Left kidney (tissue), 2 donors: ENCODE results near the gene MVB12B. TPM values are rescaled to one million over a fixed set of nuclear protein-coding genes. Genes with fewer than 3 reads are reported as not detected.

ENCODE experiments used
- DNase-seq: peaks from one replicate; pipeline ENCODE4 v3.0.0-alpha.2; 2013
- polyA plus RNA-seq: library from polyadenylated mRNA; unstranded; fragments of 120-200 nt; gene quantifications from one replicate; pipeline ENCODE4 v1.2.1, GENCODE V29; 2013; ENCODE audit not compliant: insufficient read length

Gene MVB12B
- polyA plus RNA-seq, 1 donor: 15.0 TPM

DNA sequence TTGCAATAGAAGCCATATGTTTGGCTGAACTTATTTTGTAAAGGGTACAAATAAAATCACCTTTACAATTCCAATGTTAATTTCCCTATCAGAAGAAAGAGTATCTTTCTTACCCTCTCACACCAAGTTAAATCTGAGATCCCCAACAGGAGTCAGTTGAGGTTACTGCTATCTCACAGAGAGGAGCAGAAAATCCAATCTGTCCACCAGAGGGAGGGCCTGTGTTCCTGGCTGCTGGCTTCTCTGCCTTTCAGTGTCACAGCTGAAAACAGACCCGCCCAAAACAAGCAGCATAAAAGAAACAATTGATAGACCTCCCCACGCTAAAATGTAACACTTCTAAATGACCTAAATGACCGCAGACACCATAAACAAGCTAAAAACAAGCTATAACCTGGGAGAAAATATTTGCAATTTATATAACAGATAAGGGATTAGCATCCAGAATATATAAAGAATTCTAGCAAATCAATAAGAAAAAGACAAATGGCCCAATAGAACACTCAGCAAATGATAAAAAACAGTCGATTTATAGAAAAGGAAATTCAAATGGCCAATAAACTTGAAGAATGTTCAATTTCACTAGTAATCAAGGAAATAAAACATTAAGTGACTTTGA is 24.5 kb upstream of the MVB12B start:
- DNase-seq: peak; percentile 52

DNA sequence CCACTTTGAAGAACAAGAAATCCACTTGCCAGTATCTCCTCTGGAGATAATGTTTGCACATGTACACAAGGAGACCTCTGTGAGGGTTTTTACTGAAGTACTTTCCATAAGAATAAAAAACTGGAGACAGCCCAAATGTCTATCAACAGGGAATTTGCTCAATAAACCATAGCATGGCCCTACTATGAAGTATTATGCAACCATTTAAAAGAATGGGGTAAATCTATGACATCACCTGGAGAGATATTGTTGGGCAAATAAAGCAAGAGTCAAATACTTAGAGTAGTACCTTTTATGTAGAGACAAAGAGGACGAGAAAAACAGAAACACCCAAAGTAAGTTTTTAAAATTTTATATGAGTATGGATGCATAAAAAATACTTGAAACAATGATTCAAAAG is 23.9 kb upstream of the MVB12B start:
- no peak for DNase-seq

DNA sequence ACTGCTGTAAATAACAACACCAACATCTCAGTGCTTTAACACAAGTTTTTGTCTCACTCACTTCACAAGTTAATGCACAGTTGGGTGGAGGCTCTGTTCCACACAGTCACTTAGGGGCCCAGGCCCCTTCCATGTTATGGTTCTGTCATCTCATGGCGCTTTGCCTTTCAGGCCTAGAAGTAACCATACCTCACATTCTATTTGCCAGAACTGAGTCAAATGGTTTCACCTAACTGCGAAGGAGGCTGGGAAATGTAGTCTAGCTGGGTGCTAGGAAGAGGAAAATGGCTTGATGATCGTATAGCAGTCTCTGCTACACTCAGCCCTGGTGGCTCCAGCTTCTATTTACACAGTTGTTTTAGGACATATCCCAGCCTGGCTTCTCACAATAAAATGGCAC is 23.1 kb upstream of the MVB12B start:
- DNase-seq: no peak

DNA sequence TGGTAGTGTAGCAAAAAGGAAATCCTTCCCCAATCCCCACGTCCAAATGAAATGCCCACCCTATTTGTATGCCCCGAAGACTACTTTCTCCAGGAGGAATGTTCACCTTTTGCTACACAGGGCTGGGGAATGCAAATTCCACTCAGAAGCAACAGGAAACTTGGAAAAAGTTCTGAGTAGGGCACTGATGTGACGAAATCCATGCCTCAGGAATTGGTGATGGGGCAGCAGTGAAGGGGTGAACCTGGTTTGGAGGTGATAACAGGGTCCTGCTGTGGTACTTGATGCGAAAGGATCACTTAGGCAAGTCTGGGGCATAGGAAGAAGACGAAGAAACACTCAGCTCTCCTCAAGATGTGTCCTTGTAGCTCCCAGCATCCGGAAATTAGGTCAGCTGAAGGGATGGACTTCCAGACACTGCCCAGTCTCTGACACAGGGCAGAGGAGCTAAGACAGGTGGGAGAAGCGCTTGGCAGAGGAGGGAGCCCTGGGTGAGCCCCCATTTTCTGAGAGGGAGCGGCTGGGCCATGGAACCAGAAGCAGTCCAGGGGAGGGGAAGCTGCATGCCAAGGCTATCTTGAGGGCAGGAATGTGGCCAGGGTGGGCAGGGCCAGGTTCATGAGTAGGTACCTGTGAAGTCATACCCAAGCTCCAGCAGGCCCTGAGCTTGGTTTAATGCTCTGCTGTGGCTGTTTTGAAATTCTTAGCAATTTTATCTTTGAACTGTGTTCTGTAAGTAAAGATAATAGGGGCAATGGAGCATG is 22.2 kb upstream of the MVB12B start:
- no peak for DNase-seq

DNA sequence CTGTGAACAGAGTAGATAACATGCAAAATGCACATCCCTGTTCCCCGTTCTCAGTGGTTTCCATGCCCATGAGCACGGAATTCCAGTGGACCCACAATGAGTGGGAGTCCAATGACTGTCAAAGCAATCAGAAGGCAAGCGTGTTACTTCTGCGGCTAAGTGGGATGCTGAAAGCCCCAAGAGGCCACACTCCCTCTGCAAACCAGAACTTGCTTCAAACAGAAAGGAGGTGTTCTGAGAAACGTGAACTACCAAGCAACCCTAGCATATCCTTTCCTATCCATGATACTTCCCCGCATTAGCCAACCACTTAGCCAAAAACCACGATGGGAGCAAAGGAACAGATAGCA is 21.7 kb upstream of the MVB12B start:
- no peak for DNase-seq

DNA sequence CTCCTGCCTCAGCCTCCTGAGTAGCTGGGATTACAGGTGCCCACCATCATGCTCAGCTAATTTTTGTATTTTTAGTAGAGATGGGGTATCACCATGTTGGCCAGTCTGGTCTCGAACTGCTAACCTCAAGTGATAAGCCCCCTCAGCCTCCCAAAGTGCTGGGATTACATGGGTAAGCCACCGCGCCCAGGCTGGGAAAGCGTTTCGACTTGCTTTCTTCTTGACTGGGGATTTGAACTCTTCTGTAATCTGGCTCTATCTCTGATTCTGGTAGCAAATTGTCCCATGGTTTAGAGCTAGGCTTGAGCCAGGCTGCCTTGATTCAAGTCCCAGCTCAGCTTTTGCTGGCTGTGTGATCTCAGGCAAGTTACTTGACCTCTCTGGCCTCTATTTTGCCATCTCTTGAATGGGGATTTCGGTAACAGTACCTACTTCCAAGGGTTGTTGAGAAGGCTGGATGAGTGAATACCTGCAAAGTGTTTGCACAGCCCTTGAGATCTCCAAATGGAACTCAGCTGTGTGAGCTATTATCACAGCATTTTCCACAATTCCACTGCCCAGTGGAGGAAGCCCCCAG is 20.5 kb upstream of the MVB12B start:
- DNase-seq: no peak

DNA sequence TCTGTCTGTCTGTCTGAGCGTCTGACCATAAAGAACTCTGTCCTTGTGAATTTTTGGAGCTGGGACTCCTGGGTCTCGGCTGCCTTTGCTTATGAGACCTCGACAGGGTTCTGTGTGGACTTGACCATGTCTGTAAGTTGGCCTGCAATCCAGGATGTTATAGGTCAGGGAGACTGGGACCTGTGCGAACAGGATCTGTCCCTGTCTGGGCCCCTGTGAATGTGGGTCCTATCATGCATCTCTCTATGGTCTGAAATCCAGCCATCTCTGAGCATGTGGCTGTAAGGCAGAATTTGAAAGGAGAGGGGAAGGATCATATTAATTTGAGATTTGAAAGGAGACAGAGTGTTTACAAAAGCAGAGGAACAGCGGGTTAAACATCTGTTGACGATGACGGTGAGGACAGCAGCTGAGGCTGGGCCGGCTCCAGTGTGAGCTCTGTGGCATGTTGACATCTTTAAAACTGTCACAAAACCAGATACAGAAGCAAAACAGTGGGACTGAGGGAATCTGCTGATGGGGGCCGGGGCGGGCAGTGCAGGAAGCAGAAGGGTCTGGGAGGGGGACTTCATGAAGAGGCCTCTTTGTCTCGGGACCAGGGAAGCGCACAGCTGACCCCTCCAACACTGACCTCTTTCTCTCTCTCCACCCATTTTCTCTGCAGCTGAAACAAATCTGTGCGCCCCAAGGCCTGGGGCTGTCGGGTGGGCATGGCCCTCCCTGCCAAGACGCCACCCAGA is 19.1 kb upstream of the MVB12B start:
- no peak for DNase-seq

DNA sequence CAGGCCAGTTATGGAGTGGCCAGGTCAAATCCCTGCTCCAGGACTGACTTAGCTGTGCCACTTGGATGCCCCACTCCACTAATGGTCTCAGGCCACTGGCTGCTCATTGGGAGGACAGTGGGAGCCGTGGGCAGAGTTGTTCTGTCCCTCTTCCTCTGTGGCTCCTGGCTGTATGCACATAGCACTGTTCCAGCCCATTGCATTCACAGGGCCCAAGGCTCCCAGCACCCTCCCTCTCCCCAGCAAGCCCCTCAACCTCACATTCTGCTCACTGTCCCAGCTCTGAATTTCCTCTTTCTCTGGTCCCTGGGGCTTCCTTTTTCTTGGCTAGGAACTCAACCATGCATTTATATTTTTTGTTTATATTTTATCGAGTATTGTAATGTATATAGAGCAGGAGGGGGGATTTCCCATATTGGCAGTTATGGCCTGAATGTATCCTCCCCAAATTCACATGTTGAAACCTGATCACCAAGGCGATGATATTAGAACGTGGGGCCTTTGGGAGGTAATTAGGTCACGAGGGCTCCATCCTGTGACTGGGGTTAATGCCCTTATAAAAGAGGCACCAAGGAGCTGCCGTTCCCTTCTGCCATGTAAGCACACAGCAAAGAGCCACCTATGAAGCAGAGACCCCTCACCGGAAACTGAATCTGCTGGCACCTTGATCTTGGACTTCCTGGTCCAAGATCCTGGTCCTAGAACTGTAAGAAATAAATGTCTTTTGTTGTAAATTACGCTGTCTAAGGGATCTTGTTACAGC is 17.0 kb upstream of the MVB12B start:
- no peak for DNase-seq

DNA sequence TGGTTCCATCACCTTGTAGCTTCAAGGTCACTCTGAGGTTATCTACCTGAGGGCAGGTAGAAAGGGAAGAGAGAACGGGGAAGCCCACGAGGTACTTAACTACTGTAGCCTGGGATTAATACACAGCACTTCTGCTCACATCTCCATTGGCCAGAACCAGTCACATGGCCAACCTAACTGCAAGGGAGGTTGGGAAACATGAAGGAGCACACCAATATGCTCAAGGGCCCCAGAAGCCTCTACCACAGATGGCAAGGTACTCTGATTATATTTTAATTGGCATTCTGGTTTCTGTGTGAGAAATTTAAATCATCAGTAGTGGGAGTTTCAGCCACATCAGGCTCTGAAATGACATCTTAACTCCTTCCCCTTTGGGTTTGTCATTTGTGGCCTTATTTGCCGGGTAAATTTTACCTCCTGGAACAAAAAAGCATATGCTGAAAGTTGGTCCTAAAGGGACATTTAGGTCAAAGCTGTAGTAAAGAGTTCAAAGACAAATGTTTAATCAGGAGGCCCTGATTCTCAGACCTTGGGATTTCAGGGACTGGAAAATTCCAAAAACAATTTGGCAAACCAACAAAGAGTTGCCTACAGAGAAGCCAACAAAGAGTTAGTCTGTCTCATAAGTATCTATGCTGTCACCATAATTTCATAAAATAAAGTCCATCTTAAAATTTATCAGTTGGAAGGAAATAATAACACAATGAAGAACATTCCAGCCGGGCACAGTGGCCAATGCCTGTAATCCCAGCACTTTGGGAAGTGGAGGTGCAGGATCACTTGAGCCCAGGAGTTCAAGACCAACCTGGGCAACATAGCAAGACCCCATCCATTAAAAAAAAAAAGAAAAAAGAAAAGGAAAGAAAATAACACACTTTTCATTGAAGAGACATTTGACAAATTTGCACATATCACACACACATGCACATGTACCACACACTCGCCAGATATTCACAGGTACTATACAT is 13.8 kb upstream of the MVB12B start:
- DNase-seq: no peak

DNA sequence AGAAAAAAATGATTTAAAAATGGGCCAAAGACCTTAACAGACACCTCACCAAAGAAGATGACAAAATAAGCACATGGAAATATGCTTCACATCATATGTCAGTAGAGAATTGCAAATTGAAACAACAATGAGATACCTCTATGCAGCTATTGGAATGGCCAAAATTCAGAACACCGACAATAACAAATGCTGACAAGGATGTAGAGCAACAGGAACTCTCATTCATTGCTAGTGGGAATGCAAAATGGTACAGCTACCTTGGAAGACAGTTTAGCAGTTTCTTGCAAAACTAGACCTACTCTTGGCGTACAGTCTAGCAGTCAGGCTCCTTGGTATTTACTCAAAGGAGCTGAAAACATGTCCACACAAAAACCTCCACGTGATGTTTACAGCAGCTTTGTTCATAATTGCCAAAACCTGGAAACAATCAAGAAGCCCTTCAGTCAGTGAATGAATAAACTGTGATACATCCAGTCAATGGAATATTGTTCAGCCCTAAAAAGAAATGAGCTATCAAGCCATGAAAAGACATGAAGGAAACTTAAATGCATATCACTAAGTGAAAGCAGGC is 10.5 kb upstream of the MVB12B start:
- no peak for DNase-seq

DNA sequence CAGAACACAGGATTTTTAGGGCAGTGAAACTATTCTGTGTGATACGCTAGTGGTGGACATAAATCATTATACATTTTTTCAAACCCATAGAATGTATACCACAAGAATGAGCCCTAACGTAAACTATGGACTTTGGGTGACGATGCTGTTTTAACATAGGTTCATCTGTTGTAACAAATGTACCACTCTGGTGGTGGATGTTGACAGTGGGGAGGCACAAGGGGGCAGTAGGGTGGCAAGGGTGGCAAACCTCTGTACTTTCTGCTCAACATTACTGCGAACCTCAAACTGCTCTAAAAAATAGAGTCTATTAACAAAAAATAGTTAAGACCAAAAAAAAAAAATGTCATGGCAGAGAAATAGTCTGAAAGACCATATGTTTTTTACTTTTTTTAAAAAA is 9.1 kb upstream of the MVB12B start:
- no peak for DNase-seq

DNA sequence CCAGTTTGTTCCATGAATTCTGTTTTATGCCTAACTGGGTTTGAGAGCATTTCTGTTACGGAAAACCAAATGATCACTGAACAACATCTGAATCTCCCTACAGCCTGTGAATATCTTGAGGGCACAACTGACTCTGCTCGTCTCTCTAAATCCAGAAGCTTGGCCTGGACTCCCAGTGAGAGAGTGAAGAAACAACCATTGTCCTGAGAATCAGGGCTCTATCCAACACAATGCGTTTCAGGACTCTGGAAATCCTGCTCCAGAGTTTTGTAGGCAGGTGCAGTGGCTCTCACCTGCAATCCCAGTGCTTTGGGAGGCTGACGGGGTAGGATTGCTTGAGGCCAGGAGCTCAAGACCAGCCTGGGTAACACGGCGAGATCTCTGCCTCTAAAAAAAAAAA is 7.8 kb upstream of the MVB12B start:
- no peak for DNase-seq

DNA sequence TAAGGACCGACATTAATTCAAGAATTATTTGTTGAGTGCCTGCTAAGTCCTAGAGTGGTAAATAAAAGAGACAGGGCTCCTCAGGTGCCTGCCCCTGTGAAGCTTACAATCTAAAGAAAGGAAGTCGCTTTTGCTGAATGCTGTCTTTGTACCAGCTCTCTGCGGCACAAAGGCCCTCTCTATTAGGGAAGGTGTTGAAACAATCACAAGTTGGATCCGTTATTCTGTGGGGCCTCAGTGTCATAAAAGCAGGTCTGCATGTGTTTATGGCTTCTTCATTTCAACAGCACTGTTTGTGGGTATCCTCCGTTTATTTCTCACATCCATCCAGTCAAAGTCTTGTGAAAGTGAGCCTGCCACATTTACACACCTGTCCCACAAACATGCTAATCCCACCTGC is 7.0 kb upstream of the MVB12B start:
- no peak for DNase-seq

DNA sequence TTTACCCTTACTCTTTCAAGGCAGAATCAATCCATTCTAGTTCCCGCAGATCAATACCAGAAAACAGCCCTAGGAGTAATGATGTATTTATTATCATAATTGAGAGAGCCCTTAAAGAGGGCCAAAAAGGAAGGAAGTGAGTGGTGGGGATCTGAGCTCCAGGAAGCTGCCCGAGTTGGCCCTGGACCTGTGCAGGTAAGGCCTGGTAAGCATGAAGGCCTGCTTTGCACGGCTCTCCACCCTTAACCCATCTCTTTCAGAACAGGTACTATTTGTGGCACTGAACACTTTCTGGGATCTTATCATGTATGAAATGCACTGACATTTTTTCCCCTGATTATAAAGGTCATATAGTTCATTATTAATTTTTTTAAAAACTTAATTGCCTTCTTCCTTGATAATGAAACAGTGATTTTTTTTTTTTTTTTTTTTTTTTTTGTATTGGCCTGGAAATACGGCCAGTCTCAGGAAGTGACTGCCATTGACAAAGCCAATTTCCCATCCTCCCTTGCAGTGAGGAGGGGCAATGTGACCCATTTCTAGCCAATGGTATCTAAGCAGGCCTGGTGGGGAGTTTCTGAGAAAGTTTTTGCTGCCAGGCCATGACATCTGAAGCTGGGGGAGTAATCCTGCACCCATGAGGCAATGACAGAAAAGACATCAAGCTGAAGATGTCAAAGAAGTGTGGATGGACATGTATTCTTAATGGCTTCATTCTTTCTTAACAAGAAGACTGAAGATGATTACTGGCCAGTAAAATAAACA is 6.3 kb upstream of the MVB12B start:
- no peak for DNase-seq

DNA sequence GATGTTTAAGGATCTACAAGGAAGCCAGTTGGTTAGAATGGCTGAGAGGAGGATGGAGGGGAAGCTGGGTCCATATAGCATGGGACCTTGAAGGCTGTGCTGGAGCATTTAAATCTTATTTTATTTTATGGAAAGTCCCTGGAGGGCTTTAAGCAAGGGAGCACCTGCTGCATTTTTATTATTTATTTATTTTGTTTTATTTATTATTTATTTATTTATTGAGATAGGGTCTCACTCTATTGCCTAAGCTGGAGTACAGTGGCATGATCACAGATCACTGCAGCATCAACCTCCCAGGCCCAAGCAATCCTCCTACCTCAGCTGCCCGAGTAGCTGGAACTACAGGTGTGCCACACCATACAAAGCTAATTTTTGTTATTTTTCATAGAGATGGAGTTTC is 4.9 kb upstream of the MVB12B start:
- DNase-seq: no peak

DNA sequence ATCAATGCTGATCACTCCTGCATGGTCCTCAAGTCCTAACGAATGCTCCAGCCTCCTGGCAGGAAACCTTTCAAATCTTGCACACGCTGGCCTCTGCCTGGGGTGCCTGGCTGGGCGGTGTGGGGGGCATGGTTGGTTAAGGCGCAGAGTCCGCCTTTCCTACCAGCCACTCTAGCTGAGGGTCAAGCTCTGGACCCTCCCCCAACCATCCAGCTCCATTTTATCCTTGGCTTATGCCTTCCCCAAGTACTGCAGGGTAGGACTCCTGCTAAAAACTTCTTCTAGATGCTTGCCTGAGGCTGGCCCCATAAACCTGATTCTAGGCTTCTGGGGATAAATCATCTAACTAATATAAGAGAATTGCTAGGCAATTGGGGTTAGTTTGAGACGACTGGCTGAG is 808 bp upstream of the MVB12B start:
- DNase-seq: no peak

DNA sequence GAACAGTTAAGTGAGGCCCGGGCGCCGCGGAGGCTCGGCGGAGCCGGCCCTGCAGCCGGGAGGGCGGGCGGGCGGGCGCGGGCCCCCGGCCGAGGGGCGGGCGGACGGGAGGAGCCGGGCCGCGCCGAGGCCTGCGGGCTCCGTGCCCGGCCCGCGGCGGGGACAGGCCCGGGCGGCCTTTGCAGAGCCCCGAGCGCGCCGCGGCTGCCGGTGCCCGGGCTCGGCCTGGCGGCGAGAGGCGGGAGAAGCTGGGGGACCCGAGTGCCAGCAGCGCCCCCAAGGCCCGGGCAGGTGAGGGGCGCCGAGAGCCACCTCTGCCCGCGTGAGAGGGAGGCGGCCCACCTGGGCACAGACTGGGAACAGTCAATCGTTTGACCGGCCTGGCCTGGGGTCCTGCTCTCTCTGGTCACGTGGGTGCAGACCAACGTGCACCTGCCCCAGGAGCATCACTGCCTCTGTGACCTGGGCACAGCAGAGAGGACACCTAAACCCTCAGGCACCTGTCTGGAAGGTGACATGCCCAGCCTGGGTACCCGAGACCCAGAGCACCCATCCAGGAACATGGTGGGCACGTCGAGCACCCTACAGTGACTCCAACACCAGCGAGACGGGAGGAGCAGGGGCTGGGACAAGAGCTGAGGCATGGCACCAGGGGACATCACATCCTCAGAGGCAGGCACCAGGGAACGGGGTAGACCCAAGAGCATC is 531 bp downstream of the MVB12B start:
- no peak for DNase-seq

DNA sequence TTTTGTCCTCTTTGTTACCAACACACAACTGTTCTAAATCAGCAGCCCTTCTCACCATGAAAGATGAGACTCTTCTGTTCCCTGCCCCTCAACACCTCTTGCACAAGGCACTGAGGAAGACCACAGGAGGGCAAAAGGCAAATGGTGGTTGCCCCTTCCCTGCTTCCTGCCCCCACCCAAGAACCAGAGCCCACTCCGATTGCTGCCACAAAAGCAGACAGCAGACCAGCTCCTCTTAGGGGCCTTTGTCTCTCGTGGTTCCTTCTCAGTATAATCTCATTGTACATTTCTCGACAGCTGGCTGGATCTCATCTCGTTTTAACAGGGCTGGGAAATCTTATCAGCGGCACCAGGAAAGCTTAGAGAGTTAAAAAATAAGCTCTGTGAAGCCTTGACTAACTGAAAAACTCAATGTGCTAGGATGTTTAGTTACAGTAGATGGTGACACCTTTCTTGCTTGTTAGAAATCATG is 1.1 kb downstream of the MVB12B start:
- no peak for DNase-seq

DNA sequence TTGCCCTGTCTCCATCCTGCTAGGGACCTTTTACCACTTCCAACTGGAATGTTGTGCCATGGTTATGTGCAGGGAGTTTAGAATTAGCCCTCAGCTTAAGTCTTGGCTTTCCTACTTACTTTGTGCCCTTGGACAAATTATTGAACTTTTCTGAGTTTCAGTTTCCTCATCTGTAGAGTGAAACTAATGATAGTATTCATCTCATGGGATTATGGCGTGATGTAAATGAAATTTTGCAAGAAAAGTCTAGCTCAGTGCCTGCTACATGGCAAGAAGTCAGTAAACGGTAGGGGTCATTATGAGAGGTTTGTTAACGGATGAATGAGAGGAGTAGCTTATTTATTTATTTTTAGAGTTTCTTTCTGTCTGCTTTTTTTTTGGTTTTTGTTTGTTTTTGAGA is 1.8 kb downstream of the MVB12B start:
- no peak for DNase-seq
